NT2/D1 (cell line): Measurements from ENCODE around the gene STK38L.

Experiments
- SUZ12 ChIP-seq: IDR thresholded peaks from 2 replicates; pipeline ENCODE4 v1.6.1; 2011; ENCODE audit not compliant: insufficient read length, insufficient read depth; ENCODE audit errors: extremely low read depth
- YY1 ChIP-seq: IDR thresholded peaks from 2 replicates; pipeline ENCODE4 v1.6.1; 2011; ENCODE audit not compliant: insufficient read length, insufficient read depth
- ZNF274 ChIP-seq: IDR thresholded peaks from 2 replicates; pipeline ENCODE4 v1.6.1; 2011; ENCODE audit warnings: mild to moderate bottlenecking, low read depth, low read length

GRCh38 chr12:27355486-27355885 is 111.4 kb downstream of the STK38L start:
- TF ChIP-seq SUZ12 (no peak), YY1 (no peak), ZNF274 (no peak)
